K562 (cell line): ENCODE data around the gene ADGRL3. TPM values are rescaled to one million over a fixed set of nuclear protein-coding genes. Genes with fewer than 3 reads are reported as not detected.

ENCODE experiments used
- CEBPZ ChIP-seq: fragments of 150-350 bp; IDR thresholded peaks from 2 replicates; pipeline ENCODE4 v1.6.1; 2014; ENCODE audit warnings: low read depth, mild to moderate bottlenecking, low read length, borderline replicate concordance
- DEAF1 ChIP-seq: fragments of 450-650 bp; formaldehyde crosslinking; IDR thresholded peaks from 2 replicates; pipeline ENCODE4 v1.4.0; 2020; ENCODE audit warnings: mild to moderate bottlenecking, moderate library complexity
- ILK ChIP-seq: fragments of 450-650 bp; IDR thresholded peaks from 2 replicates; pipeline ENCODE4 v1.6.1; 2016; ENCODE audit warnings: missing genetic modification characterization, low read depth, mild to moderate bottlenecking, missing compliant biosample characterization, moderate library complexity, borderline replicate concordance
- NBN ChIP-seq: fragments of 450-650 bp; IDR thresholded peaks from 2 replicates; pipeline ENCODE4 v1.6.1; 2016; ENCODE audit warnings: low read depth, mild to moderate bottlenecking
- RFX7 ChIP-seq: fragments of 250-450 bp; sonication (Bioruptor Pico); IDR thresholded peaks from 2 replicates; pipeline ENCODE4 v1.5.1; 2021; ENCODE audit warnings: mild to moderate bottlenecking
- TEAD1 ChIP-seq, 2 experiments: fragments of 450-650 bp in 1 of 2; sonication (generic) in 1 of 2; formaldehyde crosslinking; IDR thresholded peaks; 2 replicates each; pipeline versions ENCODE4 v1.4.0 to v1.8.0; 2020 to 2022; ENCODE audit warnings: mild to moderate bottlenecking in 2 of 2, missing genetic modification reagents in 1 of 2
- THAP7 ChIP-seq: fragments of 250-450 bp; sonication (Bioruptor Pico); IDR thresholded peaks from 2 replicates; pipeline ENCODE4 v1.5.0; 2021
- ZKSCAN8 ChIP-seq: fragments of 200-800 bp; sonication (Bioruptor generic); IDR thresholded peaks from 2 replicates; pipeline ENCODE4 v1.6.1; 2016; ENCODE audit warnings: missing genetic modification characterization, missing compliant biosample characterization
- ZNF586 ChIP-seq: fragments of 450-650 bp; formaldehyde crosslinking; conservative IDR thresholded peaks from 2 replicates; pipeline ENCODE4 v1.4.0; 2020; ENCODE audit warnings: mild to moderate bottlenecking, moderate library complexity
- polyA plus RNA-seq, 8 experiments: library from polyadenylated mRNA; depleted of rRNA in 4 of 8; stranded (reverse) in 5 of 8; unstranded in 3 of 8; fragments of >200 nt; fragmentation: Nextera tagmentation in 2 of 8; fragmentation: Illumina TruSeq in 1 of 8; extraction: Ambion mirVana in 2 of 8; extraction: Trizol in 1 of 8; gene quantifications; 2 replicates each; pipeline versions ENCODE4 v1.2.1 to v1.2.3, GENCODE V29; 2011 to 2014; ENCODE audit warnings: inconsistent platforms in 1 of 8, missing spikeins in 1 of 8
- total RNA-seq, 7 experiments: library from RNA; depleted of rRNA in 6 of 7; stranded (reverse); fragments of >200 nt in 6 of 7; fragmentation: Illumina TruSeq in 2 of 7; extraction: Trizol in 2 of 7; gene quantifications; 2 replicates each; pipeline versions ENCODE4 v1.2.1 to v1.2.3, GENCODE V29; 2011 to 2021; ENCODE audit warnings: low replicate concordance in 1 of 7
- TF ChIP-seq, protein P1 (sequence below): sonication (generic); formaldehyde crosslinking; IDR thresholded peaks from 2 replicates; pipeline ENCODE4 v1.8.0; 2022; ENCODE audit warnings: mild to moderate bottlenecking, missing genetic modification reagents

The ADGRL3 gene
- total and polyA plus RNA-seq, 9 of the 15 experiments (the other 6 are each of a cell fraction or from before 2014, with no cell fraction given), result 0.03 to 0.14 (median 0.04) TPM; not detected in 2

DNA sequence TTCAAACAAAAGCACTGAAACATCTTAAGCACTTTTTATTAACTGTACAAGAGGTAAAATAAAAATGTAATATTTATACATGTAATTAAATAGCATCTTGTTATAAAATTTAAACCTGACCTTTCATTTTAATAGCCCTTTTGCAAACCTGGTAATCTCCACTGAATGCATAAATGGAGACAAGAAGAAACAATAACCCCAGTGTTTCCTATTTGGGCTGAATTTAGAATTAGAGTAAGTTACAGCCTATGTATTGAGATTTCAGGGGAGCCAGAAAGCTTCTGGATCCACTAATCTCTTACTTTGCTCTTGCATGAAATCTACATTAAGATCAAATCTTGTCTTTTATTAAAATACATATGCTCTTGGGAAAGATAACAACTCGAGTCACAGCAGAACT, 261.8 kb downstream of the ADGRL3 start (continued):
- TF ChIP-seq CEBPZ (no peak), TEAD1 (CRISPR knock-in tag; IDR thresholded peaks at IDR 0.05) (no peak), DEAF1 (CRISPR knock-in tag) (no peak), THAP7 (CRISPR knock-in tag) (no peak), ZNF586 (no peak), ILK (tag) (no peak), RFX7 (CRISPR knock-in tag) (no peak), NBN (no peak), ZKSCAN8 (CRISPR knock-in tag) (no peak)
- TF ChIP-seq, protein P1, sequence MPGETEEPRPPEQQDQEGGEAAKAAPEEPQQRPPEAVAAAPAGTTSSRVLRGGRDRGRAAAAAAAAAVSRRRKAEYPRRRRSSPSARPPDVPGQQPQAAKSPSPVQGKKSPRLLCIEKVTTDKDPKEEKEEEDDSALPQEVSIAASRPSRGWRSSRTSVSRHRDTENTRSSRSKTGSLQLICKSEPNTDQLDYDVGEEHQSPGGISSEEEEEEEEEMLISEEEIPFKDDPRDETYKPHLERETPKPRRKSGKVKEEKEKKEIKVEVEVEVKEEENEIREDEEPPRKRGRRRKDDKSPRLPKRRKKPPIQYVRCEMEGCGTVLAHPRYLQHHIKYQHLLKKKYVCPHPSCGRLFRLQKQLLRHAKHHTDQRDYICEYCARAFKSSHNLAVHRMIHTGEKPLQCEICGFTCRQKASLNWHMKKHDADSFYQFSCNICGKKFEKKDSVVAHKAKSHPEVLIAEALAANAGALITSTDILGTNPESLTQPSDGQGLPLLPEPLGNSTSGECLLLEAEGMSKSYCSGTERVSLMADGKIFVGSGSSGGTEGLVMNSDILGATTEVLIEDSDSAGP, result no peak
